ENCODE measurements around the gene CHRNE. TPM values are rescaled to one million over a fixed set of nuclear protein-coding genes. Genes with fewer than 3 reads are reported as not detected.
A peak's percentile ranks its signal among the peaks of the same experiment; 100 is the strongest.

The CHRNE gene
- total and polyA plus RNA-seq, 2 donors (not counting 1 experiment from before 2014, with no cell fraction given), result 0.99 to 4.7 TPM

- POLR2A ChIA-PET, result interaction anchor here (1.9 to 2.0 kb wide), 2 partner anchors 37 to 65 kb away, joined by 5 read pairs; partner anchors contain the start of genes RNF167, SLC25A11 and SPAG7
- intact Hi-C loops (cut with micrococcal nuclease), result loop anchor here (5.0 kb wide), 1 partner anchor 335 kb away; no protein-coding TSS in a partner anchor
- H3K27me3 ChIP-seq (replicated peaks in 1 of 4; ENCODE audit: control extremely low read depth in 1 of 4, control insufficient read depth in 3 of 4, insufficient read depth in 4 of 4, low read length in 3 of 4), result peaks cover 0 to 30% (median 11%) of the 10 kb centered on the region in 4 experiments
- H3K27ac ChIP-seq (ENCODE audit: low read length in 2 of 2), result peak overlapping the region in 1 of 2 donors; percentile 22
- H3K36me3 ChIP-seq (replicated peaks in 1 of 2; ENCODE audit: control extremely low read depth in 1 of 2, control insufficient read depth in 1 of 2, extremely low read depth in 1 of 2, insufficient read depth in 2 of 2, low read length in 1 of 2), result no peaks in the 10 kb centered on the region
- Mint-ChIP-seq H3K27ac (peak overlapping the region; percentile 82), H3K9me3 (ENCODE audit: insufficient read depth) (no peaks in the 10 kb centered on the region), H3K27me3 (peaks cover 7% of the 10 kb centered on the region), H3K4me3 (peak overlapping the region; percentile 72), H3K4me1 (peaks cover 48% of the 10 kb centered on the region)
- no peaks in the 10 kb centered on the region for H3K79me2 ChIP-seq (ENCODE audit: control insufficient read depth, insufficient read depth, low read length)
- H3K4me3 ChIP-seq (ENCODE audit: control extremely low read depth in 1 of 5, extremely low read depth in 1 of 5, insufficient read depth in 1 of 5, low read depth in 2 of 5, low read length in 4 of 5), result no peak overlapping the region
- CTCF ChIA-PET, result interaction anchor here (0.6 to 4.0 kb wide), 18 partner anchors 11 to 687 kb away, joined by 3 to 15 read pairs (median 4); partner anchors contain the start of genes GLTPD2, RNF167, SLC25A11 and SPAG7
- 82% methylated on average over 3 of the region's 8 CpGs for WGBS (ENCODE audit: insufficient coverage)
- H3K4me1 ChIP-seq (ENCODE audit: control insufficient read depth in 2 of 2, insufficient read depth in 2 of 2, low read length in 2 of 2), result peaks cover 45 to 53% of the 10 kb centered on the region in 2 donors
- H3K9ac ChIP-seq (ENCODE audit: low read length), result no peak overlapping the region
- no peak for TF ChIP-seq EZH2 (IDR thresholded peaks at IDR 0.05; ENCODE audit: borderline replicate concordance, insufficient read depth, low read depth, low read length, poor library complexity, severe bottlenecking)
- TF ChIP-seq, protein P1, sequence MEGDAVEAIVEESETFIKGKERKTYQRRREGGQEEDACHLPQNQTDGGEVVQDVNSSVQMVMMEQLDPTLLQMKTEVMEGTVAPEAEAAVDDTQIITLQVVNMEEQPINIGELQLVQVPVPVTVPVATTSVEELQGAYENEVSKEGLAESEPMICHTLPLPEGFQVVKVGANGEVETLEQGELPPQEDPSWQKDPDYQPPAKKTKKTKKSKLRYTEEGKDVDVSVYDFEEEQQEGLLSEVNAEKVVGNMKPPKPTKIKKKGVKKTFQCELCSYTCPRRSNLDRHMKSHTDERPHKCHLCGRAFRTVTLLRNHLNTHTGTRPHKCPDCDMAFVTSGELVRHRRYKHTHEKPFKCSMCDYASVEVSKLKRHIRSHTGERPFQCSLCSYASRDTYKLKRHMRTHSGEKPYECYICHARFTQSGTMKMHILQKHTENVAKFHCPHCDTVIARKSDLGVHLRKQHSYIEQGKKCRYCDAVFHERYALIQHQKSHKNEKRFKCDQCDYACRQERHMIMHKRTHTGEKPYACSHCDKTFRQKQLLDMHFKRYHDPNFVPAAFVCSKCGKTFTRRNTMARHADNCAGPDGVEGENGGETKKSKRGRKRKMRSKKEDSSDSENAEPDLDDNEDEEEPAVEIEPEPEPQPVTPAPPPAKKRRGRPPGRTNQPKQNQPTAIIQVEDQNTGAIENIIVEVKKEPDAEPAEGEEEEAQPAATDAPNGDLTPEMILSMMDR (IDR thresholded peaks at IDR 0.05), result no peak
- no peak for ATAC-seq (ENCODE audit: low read depth)
- H4K20me1 ChIP-seq (ENCODE audit: control insufficient read depth, insufficient read depth, low read length, poor library complexity, severe bottlenecking), result no peaks in the 10 kb centered on the region
- peaks cover 0 to 25% (median 0%) of the 10 kb centered on the region in 3 donors for H3K9me3 ChIP-seq (ENCODE audit: control extremely low read depth in 1 of 3, control insufficient read depth in 2 of 3, insufficient read depth in 1 of 3, low read length in 2 of 3)
- no peak for DNase-seq
- peak overlapping the region; percentile 98 for H3K4me2 ChIP-seq (replicated peaks; ENCODE audit: low read depth, low read length, poor library complexity, severe bottlenecking)
- no peak overlapping the region for H2AFZ ChIP-seq (ENCODE audit: insufficient read depth, low read depth, low read length, poor library complexity, severe bottlenecking)
These were observed 358 bp downstream of the CHRNE start for GRCh38 chr17:4902540-4902939.

All from B cell (primary cell).